ENCODE results near the gene SIX3. TPM values are rescaled to one million over a fixed set of nuclear protein-coding genes. Genes with fewer than 3 reads are reported as not detected.

SIX3 gene
- total and polyA plus RNA-seq, 2 donors (not counting 3 experiments of a cell fraction or from before 2014, with no cell fraction given) = not detected

DNA sequence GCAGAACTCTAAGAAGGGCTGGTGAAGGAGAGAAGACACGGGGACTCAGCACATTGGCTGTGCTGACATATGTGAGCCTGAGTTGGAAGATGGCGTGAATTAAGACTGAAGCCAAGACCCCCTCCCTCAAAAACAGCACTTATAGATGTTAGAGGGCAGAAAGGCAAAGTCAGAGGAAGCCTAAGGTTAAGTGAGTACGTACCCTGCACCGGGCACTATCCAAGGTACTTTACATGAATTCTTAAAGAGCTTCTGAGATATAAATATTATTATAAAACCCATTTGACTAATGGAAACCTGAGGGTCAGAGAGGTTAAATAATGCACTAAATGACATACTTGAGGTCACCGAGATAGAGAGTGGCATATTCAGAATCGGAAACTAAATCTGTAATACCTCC lies 25.6 kb downstream of the SIX3 start:
- ChIA-PET POLR2A (no interaction called here), CTCF (interaction anchor here (1.0 kb wide), 1 partner anchor 487 kb away, joined by 4 read pairs; no protein-coding TSS in a partner anchor)
- DNase-seq (ENCODE audit: low read depth, low spot score) (no peak), FAIRE-seq (no peak)
- no peaks in the 10 kb centered on the region for H3K9me3 ChIP-seq (replicated peaks; ENCODE audit: control insufficient read depth, insufficient read depth, low read length)
- H3K9ac ChIP-seq (replicated peaks; ENCODE audit: extremely low read depth, insufficient read depth, low read length) = no peak overlapping the region
- no peaks in the 10 kb centered on the region for H3K79me2 ChIP-seq (ENCODE audit: control insufficient read depth, insufficient read depth, low read length)
- H3K4me1 ChIP-seq (ENCODE audit: control insufficient read depth, extremely low read depth, insufficient read depth, low read length) = no peaks in the 10 kb centered on the region
- no peaks in the 10 kb centered on the region for H4K20me1 ChIP-seq (replicated peaks; ENCODE audit: control insufficient read depth, extremely low read depth, insufficient read depth, low read length)
- dilution Hi-C loops (cut with MboI; ENCODE audit: extremely low pct_ligation_motif_present, low sequenced_read_pairs) (no loop called here), intact Hi-C loops (cut with micrococcal nuclease) (no loop called here)
- no peak for TF ChIP-seq FOS (IDR thresholded peaks at IDR 0.05; ENCODE audit: borderline replicate concordance, insufficient read depth, low read length)
- no peak for TF ChIP-seq JUN (IDR thresholded peaks at IDR 0.05; ENCODE audit: borderline replicate concordance, insufficient read depth, insufficient read length, low read depth)
- TF ChIP-seq, protein P1, sequence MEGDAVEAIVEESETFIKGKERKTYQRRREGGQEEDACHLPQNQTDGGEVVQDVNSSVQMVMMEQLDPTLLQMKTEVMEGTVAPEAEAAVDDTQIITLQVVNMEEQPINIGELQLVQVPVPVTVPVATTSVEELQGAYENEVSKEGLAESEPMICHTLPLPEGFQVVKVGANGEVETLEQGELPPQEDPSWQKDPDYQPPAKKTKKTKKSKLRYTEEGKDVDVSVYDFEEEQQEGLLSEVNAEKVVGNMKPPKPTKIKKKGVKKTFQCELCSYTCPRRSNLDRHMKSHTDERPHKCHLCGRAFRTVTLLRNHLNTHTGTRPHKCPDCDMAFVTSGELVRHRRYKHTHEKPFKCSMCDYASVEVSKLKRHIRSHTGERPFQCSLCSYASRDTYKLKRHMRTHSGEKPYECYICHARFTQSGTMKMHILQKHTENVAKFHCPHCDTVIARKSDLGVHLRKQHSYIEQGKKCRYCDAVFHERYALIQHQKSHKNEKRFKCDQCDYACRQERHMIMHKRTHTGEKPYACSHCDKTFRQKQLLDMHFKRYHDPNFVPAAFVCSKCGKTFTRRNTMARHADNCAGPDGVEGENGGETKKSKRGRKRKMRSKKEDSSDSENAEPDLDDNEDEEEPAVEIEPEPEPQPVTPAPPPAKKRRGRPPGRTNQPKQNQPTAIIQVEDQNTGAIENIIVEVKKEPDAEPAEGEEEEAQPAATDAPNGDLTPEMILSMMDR (IDR thresholded peaks at IDR 0.05; ENCODE audit: extremely low read depth in 1 of 2, insufficient read depth in 1 of 2, low read depth in 1 of 2, low read length in 2 of 2) = no peak
- peaks cover 9 to 19% of the 10 kb centered on the region in 2 experiments for H3K27me3 ChIP-seq (ENCODE audit: control insufficient read depth in 2 of 2, insufficient read depth in 2 of 2, low read length in 2 of 2)
- H3K9me1 ChIP-seq (replicated peaks; ENCODE audit: control insufficient read depth, extremely low read depth, insufficient read depth, low read length) = no peaks in the 10 kb centered on the region
- H3K27ac ChIP-seq (ENCODE audit: insufficient read depth, low read depth, low read length) = no peak overlapping the region
- no peak overlapping the region for H2AFZ ChIP-seq (ENCODE audit: low read depth, low read length)
- no peaks in the 10 kb centered on the region for H3K36me3 ChIP-seq (ENCODE audit: control insufficient read depth in 2 of 2, extremely low read depth in 1 of 2, insufficient read depth in 2 of 2, low read length in 2 of 2)
- H3K4me3 ChIP-seq (replicated peaks in 1 of 3; ENCODE audit: insufficient read depth in 1 of 3, low read depth in 1 of 3, low read length in 3 of 3) = no peak overlapping the region
- BruUV-seq (replicated peaks) = no TSS peak
- no peak overlapping the region for H3K4me2 ChIP-seq (ENCODE audit: insufficient read depth, low read length)

DNA sequence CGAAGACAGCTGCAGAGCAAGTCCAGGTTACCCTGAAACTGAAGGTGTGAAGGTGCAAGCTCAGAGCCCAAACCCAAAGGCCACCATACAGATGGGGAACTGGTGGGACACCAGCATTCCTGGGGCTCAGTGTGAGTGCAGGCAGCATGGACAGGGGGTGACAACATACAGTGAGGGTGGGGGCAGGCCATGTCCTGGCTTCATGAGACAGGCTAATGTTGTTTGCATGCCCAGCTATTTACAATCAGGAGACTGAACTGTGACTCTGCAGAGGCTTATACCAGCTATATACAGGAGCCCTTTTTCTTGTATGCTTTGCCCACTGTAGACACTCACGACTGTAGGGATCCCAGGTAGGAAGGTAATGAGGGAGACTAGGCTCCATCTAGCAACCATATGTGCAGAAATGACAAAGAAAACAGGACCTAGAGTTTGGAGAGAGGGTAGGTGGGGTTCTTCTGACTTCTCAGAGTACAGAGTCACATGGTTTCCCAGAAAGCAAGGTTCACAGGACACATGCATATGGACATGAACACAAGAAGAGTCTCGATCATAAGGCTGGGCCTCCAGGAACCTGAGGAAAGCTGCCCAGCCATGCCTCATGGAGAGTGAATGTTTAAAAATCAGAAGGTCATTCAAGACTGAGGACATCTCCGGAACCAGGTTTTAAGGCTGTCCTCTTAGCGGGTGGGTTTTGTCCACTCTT lies 26.4 kb downstream of the SIX3 start:
- TF ChIP-seq EZH2 (IDR thresholded peaks at IDR 0.05; ENCODE audit: borderline replicate concordance, low read depth, low read length, severe bottlenecking) (no peak), POLR2AphosphoS5 (IDR thresholded peaks at IDR 0.05; ENCODE audit: insufficient read depth, low read depth, low read length) (no peak), POLR2A (IDR thresholded peaks at IDR 0.05; ENCODE audit: low read depth, low read length) (no peak), GATA2 (IDR thresholded peaks at IDR 0.05; ENCODE audit: insufficient read depth, insufficient read length, low read depth, low read length) (no peak), MYC (IDR thresholded peaks at IDR 0.05; ENCODE audit: low read depth, low read length) (no peak), FOS (IDR thresholded peaks at IDR 0.05; ENCODE audit: borderline replicate concordance, insufficient read depth, low read length) (no peak), JUN (IDR thresholded peaks at IDR 0.05; ENCODE audit: borderline replicate concordance, insufficient read depth, insufficient read length, low read depth) (no peak)
- TF ChIP-seq, protein P1 (IDR thresholded peaks at IDR 0.05; ENCODE audit: extremely low read depth in 1 of 2, insufficient read depth in 1 of 2, low read depth in 1 of 2, low read length in 2 of 2) = no peak
- TF ChIP-seq, protein P2, sequence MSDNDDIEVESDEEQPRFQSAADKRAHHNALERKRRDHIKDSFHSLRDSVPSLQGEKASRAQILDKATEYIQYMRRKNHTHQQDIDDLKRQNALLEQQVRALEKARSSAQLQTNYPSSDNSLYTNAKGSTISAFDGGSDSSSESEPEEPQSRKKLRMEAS (IDR thresholded peaks at IDR 0.05; ENCODE audit: insufficient read depth, insufficient read length) = no peak
- CTCF ChIA-PET = interaction anchor here (1.0 kb wide), 1 partner anchor 488 kb away, joined by 4 read pairs; no protein-coding TSS in a partner anchor
- dilution Hi-C loops (cut with MboI; ENCODE audit: extremely low pct_ligation_motif_present, low sequenced_read_pairs) = no loop called here

More for the DNA sequence above, 26.4 kb downstream of the SIX3 start:
- Histone ChIP-seq H3K4me1 (ENCODE audit: control insufficient read depth, extremely low read depth, insufficient read depth, low read length) (no peaks in the 10 kb centered on the region), H3K4me2 (ENCODE audit: insufficient read depth, low read length) (no peak overlapping the region), H4K20me1 (replicated peaks; ENCODE audit: control insufficient read depth, extremely low read depth, insufficient read depth, low read length) (no peaks in the 10 kb centered on the region), H3K9ac (replicated peaks; ENCODE audit: extremely low read depth, insufficient read depth, low read length) (no peak overlapping the region), H3K4me3 (replicated peaks in 1 of 3; ENCODE audit: insufficient read depth in 1 of 3, low read depth in 1 of 3, low read length in 3 of 3) (no peak overlapping the region), H3K9me3 (replicated peaks; ENCODE audit: control insufficient read depth, insufficient read depth, low read length) (no peaks in the 10 kb centered on the region), H3K9me1 (replicated peaks; ENCODE audit: control insufficient read depth, extremely low read depth, insufficient read depth, low read length) (no peaks in the 10 kb centered on the region), H3K36me3 (ENCODE audit: control insufficient read depth in 2 of 2, extremely low read depth in 1 of 2, insufficient read depth in 2 of 2, low read length in 2 of 2) (no peaks in the 10 kb centered on the region), H3K27ac (ENCODE audit: insufficient read depth, low read depth, low read length) (no peak overlapping the region), H3K27me3 (ENCODE audit: control insufficient read depth in 2 of 2, insufficient read depth in 2 of 2, low read length in 2 of 2) (peaks cover 7 to 19% of the 10 kb centered on the region in 2 experiments), H2AFZ (ENCODE audit: low read depth, low read length) (no peak overlapping the region), H3K79me2 (ENCODE audit: control insufficient read depth, insufficient read depth, low read length) (no peaks in the 10 kb centered on the region)
- POLR2A ChIA-PET = no interaction called here
- no peak for DNase-seq (ENCODE audit: low read depth, low spot score)
- intact Hi-C loops (cut with micrococcal nuclease) = no loop called here
- FAIRE-seq = no peak
- BruUV-seq (replicated peaks) = no TSS peak
